Caco-2 (cell line): ENCODE measurements around the gene HTT. TPM values are rescaled to one million over a fixed set of nuclear protein-coding genes. Genes with fewer than 3 reads are reported as not detected.
A peak's percentile ranks its signal among the peaks of the same experiment; 100 is the strongest.

ENCODE experiments used
- BruUV-seq: library from RNA; stranded (reverse); fragments of 400-500 nt; replicated peaks from 2 replicates; lab custom pipeline; 2021; lab: Mats Ljungman, UMichigan
- CTCF ChIA-PET: fragments of 300-600 bp; sonication (Branson Sonifier 250); formaldehyde crosslinking; loops from one replicate; lab custom pipeline; 2022; ENCODE audit warnings: antibody characterized with exemption; lab: Charles Lee
- POLR2A ChIA-PET: fragments of 300-600 bp; sonication (Branson Sonifier 250); formaldehyde crosslinking; loops from one replicate; lab custom pipeline; 2022; ENCODE audit warnings: antibody characterized with exemption; lab: Charles Lee
- DNase-seq, 2 experiments: peaks; one replicate each; pipeline versions ENCODE4 v3.0.0 to v3.0.0-alpha.2; 2020 to 2022
- H3K27me3 ChIP-seq: replicated peaks from 2 replicates; pipeline ENCODE4 v1.6.0; 2011; ENCODE audit warnings: low read length; ENCODE audit not compliant: control insufficient read depth, insufficient read depth
- H3K36me3 ChIP-seq: 2 replicates; pipeline ENCODE4 v1.5.1; 2011; ENCODE audit warnings: low read length; ENCODE audit not compliant: control insufficient read depth, insufficient read depth
- H3K4me1 ChIP-seq: fragments of 250-450 bp; sonication (Bioruptor Pico); 2 replicates; pipeline ENCODE4 v1.5.1; 2020; ENCODE audit warnings: mild to moderate bottlenecking
- H3K4me3 ChIP-seq: 2 replicates; pipeline ENCODE4 v1.5.1; 2011; ENCODE audit warnings: low read depth, mild to moderate bottlenecking, control low read depth, low read length
- H3K9me3 ChIP-seq: fragments of 250-450 bp; sonication (Bioruptor Pico); 2 replicates; pipeline ENCODE4 v1.5.1; 2020; ENCODE audit warnings: mild to moderate bottlenecking, moderate library complexity
- H3K27ac Mint-ChIP-seq: one replicate; pipeline ENCODE4 v1.8.0; 2022; ENCODE audit warnings: mixed read lengths; ENCODE audit not compliant: unreplicated experiment
- H3K27me3 Mint-ChIP-seq: one replicate; pipeline ENCODE4 v1.8.0; 2022; ENCODE audit warnings: mixed read lengths; ENCODE audit not compliant: insufficient read depth, unreplicated experiment
- H3K36me3 Mint-ChIP-seq: one replicate; pipeline ENCODE4 v1.8.0; 2022; ENCODE audit warnings: mild to moderate bottlenecking, mixed read lengths; ENCODE audit not compliant: insufficient read depth, unreplicated experiment
- H3K4me1 Mint-ChIP-seq: one replicate; pipeline ENCODE4 v1.8.0; 2022; ENCODE audit warnings: low read depth, mixed read lengths; ENCODE audit not compliant: unreplicated experiment
- H3K4me3 Mint-ChIP-seq: one replicate; pipeline ENCODE4 v1.8.0; 2022; ENCODE audit warnings: mild to moderate bottlenecking, moderate library complexity, mixed read lengths; ENCODE audit not compliant: unreplicated experiment
- H3K9me3 Mint-ChIP-seq: one replicate; pipeline ENCODE4 v1.8.0; 2022; ENCODE audit warnings: mixed read lengths; ENCODE audit not compliant: unreplicated experiment
- intact Hi-C: fragments of 100-400 bp; cut with micrococcal nuclease; formaldehyde crosslinking; loops from one replicate; pipeline ENCODE4 v1.10.0; 2022; ENCODE audit not compliant: unreplicated experiment
- total RNA-seq: library from RNA; stranded (reverse); gene quantifications from 2 replicates; pipeline ENCODE4 v1.2.3, GENCODE V29; 2022
- TF ChIP-seq, protein P1 (sequence below), 2 experiments: fragments of 200-600 bp in 1 of 2; IDR thresholded peaks; 1 replicate in 1 of 2; 2 replicates in 1 of 2; pipeline versions ENCODE4 v1.5.1 to v1.8.0; 2011 to 2022; ENCODE audit warnings: antibody characterized with exemption in 1 of 2, control low read depth in 1 of 2, inconsistent platforms in 1 of 2, low read depth in 1 of 2, low read length in 1 of 2, mild to moderate bottlenecking in 1 of 2, moderate library complexity in 1 of 2; ENCODE audit not compliant: insufficient read depth in 1 of 2, severe bottlenecking in 1 of 2, unreplicated experiment in 1 of 2

The HTT gene
- total RNA-seq, 1 experiment from 2014 or later = 63.3 TPM

DNA sequence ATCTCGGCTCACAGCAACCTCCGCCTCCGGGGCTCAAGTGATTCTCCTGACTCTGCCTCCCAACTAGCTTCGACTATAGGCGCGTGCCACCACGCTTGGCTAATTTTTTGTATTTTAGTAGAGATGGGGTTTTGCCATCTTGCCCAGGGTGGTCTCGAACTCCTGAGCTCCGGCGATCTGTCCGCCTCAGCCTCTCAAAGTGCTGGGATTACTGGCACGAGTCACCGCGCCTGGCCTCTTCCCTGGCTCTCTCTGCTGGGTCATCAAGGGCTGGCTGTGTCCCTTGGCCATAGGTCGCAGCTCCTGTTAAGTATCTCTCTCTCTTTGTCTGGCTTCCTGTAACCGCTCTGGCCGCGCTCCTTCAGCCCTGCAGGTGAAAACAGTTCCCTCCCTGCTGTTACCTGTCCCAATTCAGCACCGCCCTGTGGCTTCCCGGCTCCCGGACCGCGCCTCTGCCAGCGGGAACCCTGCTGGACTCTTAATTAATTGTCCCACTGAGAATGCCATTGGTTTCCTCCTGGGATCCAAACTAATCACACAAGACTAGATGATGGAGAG, 217.0 kb downstream of the HTT start:
- peaks cover 6% of the 10 kb centered on the region for H3K36me3 Mint-ChIP-seq
- peak overlapping the region; percentile 19 for H3K27ac Mint-ChIP-seq
- no TSS peak for BruUV-seq
- Histone ChIP-seq H3K4me3 (peak overlapping the region; percentile 82), H3K36me3 (no peaks in the 10 kb centered on the region), H3K4me1 (no peaks in the 10 kb centered on the region), H3K9me3 (no peaks in the 10 kb centered on the region), H3K27me3 (no peaks in the 10 kb centered on the region)
- peaks cover 17% of the 10 kb centered on the region for H3K4me1 Mint-ChIP-seq
- H3K27me3 Mint-ChIP-seq = no peaks in the 10 kb centered on the region
- H3K4me3 Mint-ChIP-seq = peak overlapping the region; percentile 88
- peak; percentile 55 to 58 for DNase-seq
- CTCF ChIA-PET = interaction anchor here (0.6 to 1.1 kb wide), 2 partner anchors 19 to 313 kb away, joined by 3 read pairs; no protein-coding TSS in a partner anchor
- intact Hi-C loops = no loop called here
- TF ChIP-seq, protein P1, sequence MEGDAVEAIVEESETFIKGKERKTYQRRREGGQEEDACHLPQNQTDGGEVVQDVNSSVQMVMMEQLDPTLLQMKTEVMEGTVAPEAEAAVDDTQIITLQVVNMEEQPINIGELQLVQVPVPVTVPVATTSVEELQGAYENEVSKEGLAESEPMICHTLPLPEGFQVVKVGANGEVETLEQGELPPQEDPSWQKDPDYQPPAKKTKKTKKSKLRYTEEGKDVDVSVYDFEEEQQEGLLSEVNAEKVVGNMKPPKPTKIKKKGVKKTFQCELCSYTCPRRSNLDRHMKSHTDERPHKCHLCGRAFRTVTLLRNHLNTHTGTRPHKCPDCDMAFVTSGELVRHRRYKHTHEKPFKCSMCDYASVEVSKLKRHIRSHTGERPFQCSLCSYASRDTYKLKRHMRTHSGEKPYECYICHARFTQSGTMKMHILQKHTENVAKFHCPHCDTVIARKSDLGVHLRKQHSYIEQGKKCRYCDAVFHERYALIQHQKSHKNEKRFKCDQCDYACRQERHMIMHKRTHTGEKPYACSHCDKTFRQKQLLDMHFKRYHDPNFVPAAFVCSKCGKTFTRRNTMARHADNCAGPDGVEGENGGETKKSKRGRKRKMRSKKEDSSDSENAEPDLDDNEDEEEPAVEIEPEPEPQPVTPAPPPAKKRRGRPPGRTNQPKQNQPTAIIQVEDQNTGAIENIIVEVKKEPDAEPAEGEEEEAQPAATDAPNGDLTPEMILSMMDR (IDR thresholded peaks at IDR 0.05; ENCODE audit: insufficient read depth in 1 of 2, low read depth in 1 of 2, low read length in 1 of 2, severe bottlenecking in 1 of 2, unreplicated experiment in 1 of 2) = no peak
- POLR2A ChIA-PET = no interaction called here
- H3K9me3 Mint-ChIP-seq = no peaks in the 10 kb centered on the region

DNA sequence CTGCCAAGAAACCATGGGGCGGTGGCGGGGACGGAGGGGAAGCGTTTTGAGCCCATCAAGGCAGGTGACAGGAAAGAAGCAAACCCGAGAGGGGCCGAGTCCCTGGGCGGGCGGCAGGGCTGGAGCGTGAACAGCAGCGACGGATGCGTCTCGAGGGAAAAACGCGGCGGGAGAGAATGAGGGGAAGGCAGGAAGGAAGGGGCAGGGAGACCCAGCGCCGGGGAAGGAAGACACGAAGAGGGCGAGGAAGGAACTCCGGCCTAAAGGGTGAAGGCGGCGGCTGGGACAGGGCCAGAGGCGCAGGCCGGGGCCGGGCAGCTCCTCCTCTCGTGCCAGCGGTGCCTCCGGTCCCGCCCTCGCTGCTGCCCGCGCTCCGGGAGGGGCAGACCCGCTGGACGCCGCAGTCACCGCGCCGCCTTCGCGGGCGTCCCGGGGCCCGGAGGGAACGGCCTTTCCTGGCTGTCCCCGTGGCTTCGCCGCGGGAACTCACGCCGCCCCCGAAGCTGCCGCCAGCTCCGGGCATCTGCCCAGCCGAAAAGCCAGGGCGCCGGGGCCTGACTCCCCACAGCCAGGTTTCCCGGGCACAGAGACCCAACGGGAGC, 217.6 kb downstream of the HTT start:
- peaks cover 17% of the 10 kb centered on the region for H3K4me1 Mint-ChIP-seq
- H3K4me3 Mint-ChIP-seq = peak overlapping the region; percentile 88
- peak overlapping the region; percentile 19 for H3K27ac Mint-ChIP-seq
- intact Hi-C loops = loop anchor here (1.0 kb wide), 1 partner anchor 218 kb away; the partner anchor contains the start of genes HTT and HTT-AS
- H3K36me3 Mint-ChIP-seq = peaks cover 6% of the 10 kb centered on the region
- BruUV-seq = no TSS peak
- no peaks in the 10 kb centered on the region for H3K27me3 Mint-ChIP-seq
- no peaks in the 10 kb centered on the region for H3K9me3 ChIP-seq
- no peaks in the 10 kb centered on the region for H3K4me1 ChIP-seq
- no peaks in the 10 kb centered on the region for H3K27me3 ChIP-seq
- TF ChIP-seq, protein P1 (IDR thresholded peaks at IDR 0.05; ENCODE audit: insufficient read depth in 1 of 2, low read depth in 1 of 2, low read length in 1 of 2, severe bottlenecking in 1 of 2, unreplicated experiment in 1 of 2) = no peak
- CTCF ChIA-PET = interaction anchor here (0.6 to 1.1 kb wide), 2 partner anchors 18 to 314 kb away, joined by 3 read pairs; no protein-coding TSS in a partner anchor
- peak overlapping the region; percentile 82 for H3K4me3 ChIP-seq
- POLR2A ChIA-PET = no interaction called here
- DNase-seq = peak in 1 of 2 experiments; percentile 53
- H3K9me3 Mint-ChIP-seq = no peaks in the 10 kb centered on the region
- no peaks in the 10 kb centered on the region for H3K36me3 ChIP-seq

DNA sequence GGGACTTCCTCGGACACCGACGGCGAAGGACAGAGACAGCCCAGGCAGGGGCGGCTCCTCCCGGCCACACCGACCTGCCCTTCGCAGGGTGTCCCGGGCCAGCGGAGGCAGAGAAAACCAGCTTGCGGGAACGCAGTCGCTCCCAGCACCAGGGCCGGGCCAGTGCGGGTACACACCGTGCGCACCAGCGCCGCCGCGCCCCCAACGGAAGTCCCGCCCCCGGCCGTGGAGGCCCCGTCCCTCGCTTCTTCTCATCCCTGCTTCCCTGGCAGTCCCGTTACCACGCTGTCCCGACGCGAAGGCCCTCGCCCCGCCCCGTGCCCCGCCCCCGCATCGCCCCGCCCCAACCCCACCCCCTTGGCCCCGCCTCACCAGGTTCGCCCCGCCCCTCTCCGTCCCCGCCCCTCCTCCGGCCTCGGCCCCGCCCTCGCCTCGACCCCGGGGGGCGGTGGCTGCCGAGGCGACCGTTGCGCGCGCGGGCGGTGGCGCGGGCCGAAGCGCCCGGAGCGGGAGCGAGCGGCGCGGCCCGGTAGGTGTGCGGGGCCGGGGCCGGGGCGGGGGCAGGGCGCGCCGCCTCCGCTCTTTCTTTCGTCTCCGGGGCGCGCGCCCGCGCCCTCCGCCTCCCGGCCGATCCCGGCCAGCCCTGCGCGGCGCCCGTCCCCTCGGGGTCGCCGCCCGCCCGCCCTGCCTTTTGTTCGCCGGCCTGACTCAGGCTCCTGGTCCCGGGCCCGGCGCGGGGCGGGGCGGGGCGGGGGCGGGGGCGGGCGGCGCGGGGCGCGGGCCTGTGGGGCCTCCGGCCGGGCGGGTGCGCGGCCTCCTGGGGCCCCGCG, 218.3 kb downstream of the HTT start, which contains the start of gene RGS12:
RGS12 (plus strand) TSS at position 451 of the 830 bp plus-strand sequence. CDS start 23,150 bp downstream, outside the sequence.
- CTCF ChIA-PET = interaction anchor here (1.1 kb wide), 1 partner anchor 17 kb away, joined by 3 read pairs; no protein-coding TSS in a partner anchor
- Mint-ChIP-seq H3K4me3 (peak within 1 kb of the TSS; percentile 88), H3K27ac (peak within 1 kb of the TSS; percentile 77), H3K4me1 (peaks cover 17% of the 10 kb centered on the region), H3K36me3 (peaks cover 6% of the 10 kb centered on the region), H3K9me3 (no peaks in the 10 kb centered on the region), H3K27me3 (no peaks in the 10 kb centered on the region)
- no peaks in the 10 kb centered on the region for H3K27me3 ChIP-seq
- TF ChIP-seq, protein P1 (IDR thresholded peaks at IDR 0.05; ENCODE audit: insufficient read depth in 1 of 2, low read depth in 1 of 2, low read length in 1 of 2, severe bottlenecking in 1 of 2, unreplicated experiment in 1 of 2) = no peak
- no peaks in the 10 kb centered on the region for H3K36me3 ChIP-seq
- H3K9me3 ChIP-seq = no peaks in the 10 kb centered on the region
- no TSS peak for BruUV-seq
- POLR2A ChIA-PET = no interaction called here
- intact Hi-C loops = loop anchor here (1.0 kb wide), 1 partner anchor 218 kb away; the partner anchor contains the start of genes HTT and HTT-AS
- peak within 1 kb of the TSS; percentile 82 for H3K4me3 ChIP-seq
- H3K4me1 ChIP-seq = no peaks in the 10 kb centered on the region
- peak; percentile 95 to 96 for DNase-seq
